ENCODE measurements around the gene RPP25.
"Not testable (repeated sequence)": the region's sequence is repeated elsewhere in the genome, so short reads cannot be mapped to it uniquely, and the experiment has no call there.

The RPP25 gene

DNA sequence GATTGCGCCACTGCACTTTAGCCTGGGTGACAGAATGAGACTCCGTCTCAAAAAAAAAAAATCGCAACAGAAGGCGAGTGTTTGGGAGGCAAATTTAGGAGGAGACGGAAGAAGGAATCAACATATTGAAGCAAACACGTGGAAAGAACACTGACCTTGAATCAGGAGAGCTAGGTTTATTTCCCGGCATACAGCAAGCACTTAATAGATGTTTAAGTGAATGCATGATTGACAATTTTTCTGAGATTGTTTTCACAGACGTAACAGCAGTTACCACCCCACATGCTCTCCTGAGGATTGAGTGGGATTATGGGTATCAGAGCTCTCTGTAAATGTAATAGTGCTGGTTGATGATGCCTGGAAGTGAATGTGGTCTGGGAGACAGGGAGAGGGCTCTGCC is 5.6 kb upstream of the RPP25 start:
- no peak for DNase-seq

DNA sequence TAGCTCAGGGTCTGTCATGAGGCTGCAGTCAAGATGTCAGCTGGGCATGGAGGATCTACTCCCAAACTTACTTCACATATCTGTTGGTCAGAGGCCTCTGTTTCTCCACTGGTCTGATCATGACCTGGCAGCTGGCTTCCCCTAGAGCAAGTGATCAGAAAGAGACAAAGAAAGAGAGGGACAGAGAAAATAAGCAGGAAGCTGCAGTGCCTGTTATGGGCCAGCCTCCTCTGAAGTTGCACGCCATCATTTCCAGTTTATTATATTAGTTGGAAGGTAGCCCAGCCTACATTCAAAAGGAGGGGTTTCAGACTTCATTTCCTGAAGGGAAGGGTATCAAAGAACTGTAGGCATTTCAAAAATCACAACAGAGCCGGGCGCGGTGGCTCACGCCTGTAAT is 5.0 kb upstream of the RPP25 start:
- DNase-seq: no peak

DNA sequence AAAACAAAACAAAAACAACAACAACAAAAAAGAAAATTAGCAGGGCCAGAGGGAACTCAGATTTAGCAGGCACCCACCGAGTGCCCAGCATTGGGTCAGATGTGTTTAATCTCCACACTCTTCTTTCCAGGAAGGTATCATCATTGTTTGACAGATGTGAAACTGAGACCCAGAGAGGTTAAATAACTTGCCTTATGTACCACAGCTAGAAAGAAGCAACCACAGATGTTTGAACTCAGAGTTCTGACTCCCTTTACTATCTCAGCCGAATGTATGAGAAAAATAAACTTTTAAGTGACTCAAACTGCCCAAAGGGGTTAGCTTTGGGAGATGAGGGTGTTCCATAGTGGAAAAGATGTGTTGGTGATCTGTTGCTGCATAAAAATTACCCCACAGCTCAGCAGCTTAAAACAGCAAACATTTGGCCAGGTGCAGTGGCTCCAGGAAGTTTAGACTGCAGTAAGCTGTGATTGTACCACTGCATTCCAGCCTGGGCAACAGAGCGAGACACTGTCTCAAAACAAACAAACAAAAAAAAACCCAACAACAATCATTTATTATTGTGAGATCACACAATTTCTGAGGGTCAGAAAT is 4.5 kb upstream of the RPP25 start:
- DNase-seq: no peak

DNA sequence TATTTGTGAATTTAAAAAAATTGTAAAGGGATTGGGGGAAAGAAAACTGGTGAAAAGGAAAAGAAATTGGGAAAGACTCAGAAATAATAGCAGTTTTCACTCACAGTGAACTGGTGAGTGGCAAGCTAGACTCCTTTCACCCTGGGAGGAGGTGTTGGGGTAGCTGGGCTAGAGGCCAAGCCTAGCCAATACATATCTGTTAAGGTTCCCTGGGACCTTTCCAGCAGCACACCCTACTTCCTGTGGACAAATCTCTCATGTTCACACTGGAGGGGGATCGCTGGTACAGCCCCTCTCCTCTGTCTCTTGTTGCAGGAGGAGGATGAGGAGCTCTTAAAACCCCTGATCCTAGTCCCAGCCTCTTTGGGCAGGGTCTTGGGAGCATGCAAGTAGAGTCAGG is 3.7 kb upstream of the RPP25 start:
- DNase-seq: no peak

DNA sequence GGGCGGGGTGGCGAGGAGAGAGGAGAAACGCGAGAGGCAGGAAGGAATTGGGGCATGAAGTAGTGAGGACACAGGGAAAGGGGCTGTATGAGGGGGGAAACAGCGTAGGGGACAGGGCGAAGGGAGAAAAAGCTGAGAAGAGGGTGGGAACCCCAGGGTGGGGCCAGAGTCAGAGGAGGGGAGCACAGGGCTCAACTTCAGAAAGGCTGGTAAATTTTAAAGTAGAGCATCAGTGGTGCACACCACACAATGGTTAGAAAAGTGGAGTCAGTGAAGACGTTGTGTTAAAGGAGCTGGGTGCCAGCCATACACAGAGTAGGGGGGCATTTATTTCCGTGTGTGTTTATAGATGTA is 3.0 kb upstream of the RPP25 start:
- no peak for DNase-seq

DNA sequence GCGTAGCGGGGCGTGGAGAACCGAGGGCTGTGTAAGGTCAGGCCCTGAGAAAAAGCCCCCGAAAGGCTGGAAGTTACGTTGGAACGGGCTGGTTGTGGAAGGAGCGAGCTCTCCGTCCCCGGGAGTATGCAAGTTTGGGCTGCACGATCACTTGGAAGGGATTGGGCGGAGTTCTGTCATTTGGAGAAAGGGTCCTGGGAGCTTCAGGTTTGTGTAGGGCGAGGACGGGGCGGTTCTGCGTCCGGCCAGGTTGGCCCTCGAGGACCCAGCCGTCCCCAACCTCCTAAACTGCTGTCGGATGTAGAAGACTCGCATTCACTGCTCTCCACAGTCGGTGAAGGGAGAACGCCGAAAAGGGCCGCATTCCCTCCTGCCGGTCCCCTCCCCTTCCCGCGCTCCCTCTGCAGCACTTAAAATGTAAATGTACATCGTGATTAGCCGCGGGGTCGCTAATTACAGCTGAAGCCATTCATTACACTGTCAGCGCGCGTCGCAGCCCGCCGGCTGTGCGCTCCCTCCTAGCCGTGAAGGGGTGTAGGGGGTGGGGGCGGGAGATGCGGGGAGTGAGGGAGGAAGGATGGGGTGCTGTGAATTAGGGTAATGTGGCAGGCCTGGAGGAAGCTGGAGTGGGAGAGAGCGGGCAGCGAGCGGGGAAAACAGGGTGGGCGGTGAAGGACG is 2.5 kb upstream of the RPP25 start:
- no peak for DNase-seq

DNA sequence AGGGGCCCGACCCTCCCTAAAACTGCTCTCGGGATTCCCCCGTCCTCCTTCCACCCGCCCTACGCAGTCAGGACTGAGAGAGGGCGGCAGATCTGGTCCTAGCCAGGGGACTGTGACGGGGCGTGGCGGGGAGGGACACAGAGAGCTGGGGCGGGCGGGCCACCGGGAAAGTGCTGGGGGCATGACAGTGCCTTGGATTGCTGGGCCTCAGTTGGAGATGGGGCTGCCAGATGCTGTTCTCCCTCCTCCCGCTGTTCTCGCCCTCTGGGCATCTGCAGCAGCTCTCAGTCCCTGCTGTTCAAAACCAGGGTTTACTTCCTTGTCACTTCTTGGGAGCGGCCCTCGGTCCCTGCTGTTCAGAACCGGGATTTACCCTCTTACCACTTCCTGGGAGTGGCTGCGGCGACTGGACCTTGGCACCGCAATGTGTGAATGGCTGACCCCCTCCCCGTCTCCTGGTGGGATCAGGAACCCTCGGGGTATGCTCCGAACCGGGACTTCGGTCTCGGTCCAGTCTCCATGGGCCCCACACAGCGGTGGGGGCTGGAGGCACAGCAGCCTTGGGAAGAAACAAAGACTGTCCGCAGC is 1.8 kb upstream of the RPP25 start:
- no peak for DNase-seq

DNA sequence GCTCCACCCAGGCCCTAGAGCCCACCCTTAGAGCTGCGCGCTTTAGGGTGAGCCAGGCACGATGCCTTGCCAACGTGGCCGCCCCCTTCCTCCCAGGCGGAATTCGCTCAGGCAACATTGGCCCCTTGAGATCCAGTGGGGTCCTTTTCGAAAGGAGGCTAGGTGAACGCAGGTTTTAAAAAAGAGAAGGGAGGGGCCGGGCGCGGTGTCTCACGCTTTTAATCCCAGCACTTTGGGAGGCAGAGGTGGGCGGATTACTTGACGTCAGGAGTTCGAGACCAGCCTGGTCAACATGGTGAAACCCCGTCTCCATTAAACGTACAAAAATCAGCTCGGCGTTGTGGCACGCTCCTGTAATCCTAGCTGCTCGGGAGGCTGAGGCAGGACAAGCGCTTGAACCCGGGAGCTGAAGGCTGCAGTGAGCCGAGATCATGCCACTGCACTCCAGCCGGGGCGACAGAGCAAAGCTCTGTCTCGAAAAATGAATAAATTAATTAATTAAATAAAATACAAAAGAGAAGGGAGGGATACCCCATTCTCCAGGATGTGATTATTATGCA is 984 bp upstream of the RPP25 start:
- no peak for DNase-seq

DNA sequence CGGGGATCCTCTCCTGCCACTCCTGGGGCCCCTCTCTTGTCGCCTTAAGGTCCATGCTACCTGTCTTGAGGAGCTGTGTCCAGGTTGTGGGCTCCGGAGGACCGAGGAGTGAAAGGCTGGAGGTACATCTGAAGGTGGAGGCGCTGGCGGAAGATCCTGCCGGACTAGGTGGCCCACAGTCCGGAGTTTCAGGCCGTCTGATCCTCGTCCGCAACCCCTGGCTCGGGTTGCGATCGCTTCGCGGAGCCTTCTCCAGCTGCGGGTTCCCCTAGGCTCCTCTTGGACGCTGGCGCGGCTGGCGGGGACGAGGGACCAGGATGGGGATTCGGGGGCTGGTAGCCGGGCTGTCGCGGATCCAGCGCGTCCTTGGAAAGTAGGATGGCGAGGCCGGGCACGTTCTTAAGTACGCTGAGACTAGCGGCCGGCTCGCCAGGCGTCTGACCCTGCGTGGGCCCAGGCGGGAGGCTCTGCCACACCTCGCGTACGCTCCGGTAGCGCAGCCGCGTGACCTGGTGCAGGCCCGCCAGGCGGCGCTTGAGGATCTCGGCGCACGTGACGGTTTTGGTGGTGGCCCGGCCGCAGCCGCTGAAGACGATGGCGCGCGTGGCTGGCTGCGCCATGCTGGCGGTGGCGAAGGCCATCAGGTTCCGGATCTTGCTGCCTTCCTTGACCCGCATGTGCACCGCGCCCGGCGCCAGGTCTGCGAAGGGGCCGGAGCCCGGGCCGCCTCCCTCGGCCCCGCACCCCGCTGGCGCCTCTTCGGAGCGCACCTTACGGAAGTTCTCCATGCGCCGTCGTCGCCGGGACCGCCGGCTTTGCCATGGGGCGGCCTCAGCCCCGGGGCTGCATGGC is 550 bp downstream of the RPP25 start:
- DNase-seq: no peak

DNA sequence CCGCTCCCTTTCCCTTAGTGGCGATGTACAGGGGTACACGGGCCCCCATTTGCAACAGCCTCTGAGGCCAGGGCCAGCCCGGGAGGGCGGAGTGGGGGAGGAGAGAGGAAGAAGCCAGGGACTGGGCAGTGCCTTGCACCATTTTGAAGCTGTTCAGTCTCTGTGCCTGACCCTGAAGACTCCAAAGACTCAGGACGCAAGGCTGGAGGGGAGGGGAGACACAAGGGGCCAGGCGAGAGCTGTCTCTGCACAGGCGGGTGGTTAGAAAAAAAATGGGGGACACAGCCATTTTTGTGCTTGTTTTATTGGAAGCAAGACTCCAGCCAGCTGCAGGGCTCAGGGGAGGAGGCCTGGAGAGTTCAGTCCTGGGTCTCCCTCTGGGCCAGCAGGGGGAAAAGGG is 1.6 kb downstream of the RPP25 start:
- DNase-seq: no peak

DNA sequence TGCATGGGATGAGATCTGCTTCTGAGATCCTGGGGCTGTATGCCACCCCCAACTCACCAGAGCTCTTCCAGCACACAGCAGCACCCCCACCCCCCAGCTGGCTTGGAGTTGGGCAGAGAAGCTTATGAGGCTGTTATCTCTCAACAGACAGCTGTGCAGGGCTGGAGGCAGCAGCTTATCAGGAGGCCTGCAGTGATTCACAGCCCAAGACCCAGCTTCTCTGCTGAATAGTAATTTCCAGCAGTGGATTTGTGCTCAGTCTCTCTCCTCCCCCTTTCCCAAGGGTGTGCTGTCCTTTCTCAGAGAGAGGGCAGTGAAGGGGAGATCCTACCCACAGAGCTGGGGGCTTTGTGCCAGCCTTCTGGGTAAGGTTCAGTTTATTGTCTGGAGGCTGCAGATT is 2.1 kb downstream of the RPP25 start:
- DNase-seq: no peak

DNA sequence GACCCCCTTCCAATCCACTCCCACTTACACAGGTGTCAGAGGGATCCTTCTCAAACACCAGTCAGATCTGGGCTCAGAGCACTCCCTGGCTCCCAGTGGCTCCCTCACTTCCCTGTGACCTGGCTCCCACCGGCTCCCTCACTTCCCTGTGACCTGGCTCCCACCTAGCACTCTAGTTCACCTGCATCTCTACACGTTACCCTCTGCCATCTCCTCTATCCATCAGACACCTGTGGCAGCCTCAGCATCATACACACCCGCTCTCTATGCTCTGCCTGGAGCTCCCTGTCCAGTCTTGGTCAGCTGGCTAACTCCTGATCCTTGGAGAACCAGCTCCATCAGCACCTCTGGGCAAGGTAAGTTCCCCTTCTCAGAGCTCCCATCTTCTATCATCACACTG is 5.6 kb downstream of the RPP25 start:
- DNase-seq: no peak

DNA sequence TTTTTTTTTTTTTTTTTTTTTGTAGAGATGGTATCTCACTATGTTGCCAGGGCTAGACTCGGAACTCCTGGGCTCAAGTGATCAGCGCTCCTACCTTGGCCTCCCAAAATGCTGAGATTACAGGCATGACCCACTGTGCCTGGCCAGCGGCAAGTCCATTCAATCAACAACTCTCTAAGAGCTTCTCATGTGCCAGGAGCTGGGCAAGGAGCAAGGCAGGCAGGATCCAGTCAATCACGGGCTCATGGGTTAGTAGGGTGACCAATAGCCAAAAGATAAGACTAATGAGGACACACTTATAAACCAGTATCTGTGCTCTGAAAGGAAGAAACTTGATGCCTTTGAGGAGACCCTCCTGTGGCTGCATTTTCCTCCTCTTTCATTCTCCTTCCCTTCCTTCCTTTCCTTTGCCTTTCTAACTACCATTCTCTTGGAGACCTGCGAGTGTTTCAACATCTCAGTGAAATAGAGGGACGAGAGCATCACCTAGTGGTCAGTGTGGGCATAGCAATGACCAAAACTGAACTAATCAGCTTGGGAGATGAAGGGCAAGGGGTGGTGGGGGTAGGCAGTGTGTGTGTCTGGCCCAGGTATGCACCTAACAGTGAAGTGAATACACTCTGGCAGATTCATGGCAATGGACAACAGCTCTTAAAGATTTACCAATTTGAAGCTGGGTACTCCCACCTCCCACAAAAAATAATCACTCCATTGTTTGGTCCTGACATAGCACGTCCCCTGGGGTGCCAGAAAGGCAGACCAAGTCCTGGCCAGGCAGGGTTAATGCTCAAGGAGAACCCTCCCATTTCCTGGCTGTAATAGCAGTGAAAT is 6.3 kb downstream of the RPP25 start:
- DNase-seq: peak; percentile 36

DNA sequence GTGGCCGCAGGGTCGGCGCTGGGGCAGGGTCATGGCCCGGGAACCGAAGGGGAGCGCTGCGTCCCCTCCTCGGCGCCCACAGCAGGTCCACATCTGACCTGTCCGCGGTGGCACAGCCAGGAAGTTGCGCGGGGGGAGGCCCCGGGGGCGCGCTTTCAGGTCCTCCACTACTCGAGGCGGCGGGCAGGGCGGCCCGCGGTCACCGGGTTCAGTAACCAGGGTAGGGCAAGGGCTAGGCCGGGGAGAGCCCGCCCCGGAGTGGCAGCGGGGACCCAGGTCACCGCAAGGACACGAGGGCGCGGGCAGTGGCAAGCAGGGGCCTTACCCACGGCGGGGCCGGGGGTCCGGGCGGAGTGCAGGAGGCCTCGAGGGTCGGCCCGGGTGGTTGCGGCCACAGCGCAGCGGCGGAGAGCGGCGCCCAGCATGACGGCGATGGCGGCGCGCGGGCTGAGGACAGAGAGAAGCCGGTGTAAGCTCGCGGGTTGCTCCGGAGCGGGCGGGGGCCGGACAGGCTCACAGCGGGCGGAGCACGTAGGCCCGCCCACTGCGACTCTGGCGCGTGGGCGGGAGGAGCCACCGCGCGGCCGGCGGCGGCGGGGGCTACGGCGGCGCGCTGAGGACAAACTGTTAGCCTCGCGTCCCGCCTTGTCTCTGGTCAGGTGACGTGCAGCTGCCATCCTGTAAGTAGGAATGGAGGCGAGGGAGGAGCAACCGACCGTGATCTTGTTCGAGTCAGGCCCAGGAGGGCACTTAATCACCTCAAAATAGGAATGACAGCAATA is 18.8 kb downstream of the RPP25 start, which contains the start of gene COX5A:
TSS of gene COX5A (minus strand) at position 484 of the 782 bp plus-strand sequence. CDS start at position 425, 59 bp downstream.
- peak; percentile 89 for DNase-seq

DNA sequence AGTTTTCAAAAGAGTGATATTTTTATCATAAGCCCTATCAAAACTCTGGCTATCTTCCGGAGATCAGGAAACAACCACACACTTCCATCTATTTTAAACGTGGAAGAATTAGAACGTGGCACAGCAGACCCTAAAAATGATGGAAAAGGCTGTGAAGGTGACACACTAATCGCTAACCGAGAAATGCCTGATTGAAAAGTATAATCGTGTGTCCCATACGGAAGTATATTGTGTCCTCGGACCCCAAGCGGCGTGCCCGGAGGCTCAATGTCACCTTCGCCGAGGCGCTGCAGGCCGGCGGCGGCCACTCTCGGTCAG is 19.3 kb downstream of the RPP25 start:
- no peak for DNase-seq

DNA sequence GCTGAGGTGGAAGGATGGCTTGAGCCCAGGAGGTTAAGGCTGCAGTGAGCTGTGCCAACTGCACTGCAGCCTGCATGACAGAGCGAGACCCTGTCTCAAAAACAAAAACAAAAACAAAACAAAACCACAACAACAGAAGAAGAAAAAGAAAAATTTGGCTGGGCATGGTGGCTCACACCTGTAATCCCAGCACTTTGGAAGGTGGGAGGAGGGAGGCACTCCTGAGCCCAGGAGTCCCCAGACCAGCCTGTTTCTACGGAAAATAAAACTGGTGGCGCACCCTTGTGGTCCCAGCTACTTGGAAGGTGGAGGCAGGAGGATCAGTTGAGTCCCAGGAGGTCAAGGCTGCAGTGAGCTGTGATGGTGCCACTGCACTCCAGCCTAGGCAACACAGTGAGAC is 21.4 kb downstream of the RPP25 start:
- DNase-seq: not testable (repeated sequence)

DNA sequence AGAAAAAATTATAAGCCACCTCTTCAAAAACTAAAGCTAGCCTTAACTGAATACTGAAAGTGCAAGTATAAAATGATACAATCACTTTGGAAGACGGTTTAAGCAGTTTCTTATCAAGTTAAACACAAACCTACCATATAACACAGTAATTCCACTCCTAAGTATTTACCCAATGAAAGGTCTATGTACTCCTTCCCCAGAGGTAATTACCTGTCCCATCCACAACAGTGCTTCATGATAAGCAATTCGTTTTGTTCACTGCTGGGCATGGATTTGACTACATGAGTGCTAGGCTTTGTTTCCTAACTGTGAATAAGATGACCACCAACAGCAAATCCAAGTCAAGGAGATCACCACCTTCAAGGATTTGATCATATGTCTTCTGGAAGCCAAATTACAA is 23.0 kb downstream of the RPP25 start:
- no peak for DNase-seq

DNA sequence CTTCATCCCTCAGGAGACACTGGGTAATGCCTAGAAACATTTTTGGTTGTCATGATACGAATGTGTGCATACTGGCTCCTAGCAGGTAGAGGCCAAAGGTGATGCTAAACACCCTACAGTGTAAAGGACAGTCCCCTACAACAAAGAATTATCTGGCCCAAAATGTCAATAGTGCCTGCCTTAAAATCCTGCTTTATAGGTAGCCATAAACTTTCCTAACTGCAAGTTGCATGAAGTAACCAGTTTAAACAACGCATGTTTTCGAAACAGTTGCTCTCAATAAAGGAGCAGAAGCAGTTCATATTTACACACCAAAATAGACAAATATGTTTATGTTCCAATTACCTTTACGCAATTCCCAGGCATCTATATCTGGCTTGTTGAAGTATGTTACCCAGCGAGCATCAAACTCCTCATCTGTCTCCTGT is 27.8 kb downstream of the RPP25 start:
- no peak for DNase-seq

DNA sequence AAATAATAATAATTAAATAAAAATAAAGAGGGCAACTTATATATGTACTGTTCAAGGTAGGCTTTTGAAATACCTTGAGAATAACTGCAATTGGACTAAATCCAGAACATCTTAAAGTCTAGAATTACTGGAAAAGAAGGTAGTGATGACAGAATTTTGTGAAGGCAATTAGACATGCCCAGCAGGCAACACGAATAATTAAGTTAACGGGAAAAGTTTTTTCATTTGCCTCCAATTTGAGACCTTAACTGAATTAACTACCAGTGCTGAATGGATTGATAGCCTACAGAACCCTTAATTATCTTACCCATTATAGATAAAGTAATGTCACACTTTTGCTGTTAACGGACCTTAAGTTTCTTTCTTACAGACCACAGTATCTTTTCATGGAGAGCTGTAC is 32.0 kb downstream of the RPP25 start:
- DNase-seq: no peak

DNA sequence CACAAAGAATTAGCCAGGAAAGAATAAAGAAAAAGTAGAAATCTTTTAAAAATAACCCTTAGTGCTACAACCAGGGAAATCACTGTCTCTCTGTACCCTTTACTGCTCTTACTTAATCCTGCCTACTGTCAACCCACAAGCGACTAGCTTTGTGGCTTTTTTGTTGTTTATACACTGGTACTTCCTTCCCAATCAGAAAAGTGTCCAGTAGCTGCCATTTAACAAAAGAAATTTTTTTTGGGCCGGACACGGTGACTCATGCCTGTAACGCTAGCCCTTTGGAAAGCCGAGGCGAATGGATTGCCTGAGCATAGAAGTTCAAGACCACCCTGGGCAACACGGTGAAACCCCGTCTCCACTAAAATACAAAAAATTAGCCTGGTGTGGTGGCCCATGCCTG is 36.1 kb downstream of the RPP25 start:
- DNase-seq: no peak

DNA sequence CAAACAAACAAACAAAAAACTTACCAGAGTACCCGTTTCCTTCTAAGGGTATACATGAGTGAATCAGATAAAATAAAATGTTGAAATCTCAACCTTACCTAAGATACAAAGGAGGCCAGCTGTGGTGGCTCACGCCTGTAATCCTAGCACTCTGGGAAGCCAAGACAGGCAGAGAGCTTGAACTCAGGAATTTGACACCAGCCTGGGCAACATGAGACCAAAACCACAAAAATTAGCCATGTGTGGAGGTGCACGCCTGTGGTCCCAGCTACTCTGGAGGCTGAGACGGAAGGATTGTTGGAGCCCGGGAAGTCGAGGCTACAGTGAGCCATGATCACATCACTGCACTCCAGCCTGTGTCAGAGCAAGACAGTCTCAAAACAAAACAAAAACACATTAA is 38.9 kb downstream of the RPP25 start:
- DNase-seq: no peak

DNA sequence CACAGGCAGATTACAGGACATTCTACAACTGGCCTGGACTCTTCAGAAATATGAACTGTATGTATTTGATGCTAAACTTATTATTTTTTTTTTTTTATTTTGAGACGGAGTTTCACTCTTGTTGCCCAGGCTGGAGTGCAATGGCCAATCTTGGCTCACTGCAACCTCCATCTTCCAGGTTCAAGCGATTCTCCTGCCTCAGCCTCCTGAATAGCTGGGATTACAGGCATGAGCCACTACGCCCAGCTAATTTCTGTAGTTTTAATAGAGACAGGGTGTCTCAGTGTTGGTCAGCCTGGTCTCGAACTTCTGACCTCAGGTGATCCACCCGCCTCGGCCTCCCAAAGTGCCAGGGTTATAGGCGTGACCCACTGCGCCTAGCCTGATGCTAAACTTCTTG is 42.8 kb downstream of the RPP25 start:
- not testable (repeated sequence) for DNase-seq

All from NK-92 treated with Interleukin-12 subunit alpha and Interleukin-12 subunit beta, amount 100 ng/mL, for 24 hours (cell line).